Naive B cell (primary cell): ENCODE results near the gene KLHL35. TPM values are rescaled to one million over a fixed set of nuclear protein-coding genes. Genes with fewer than 3 reads are reported as not detected.

Experiments
- ATAC-seq, 2 donors: fragments of 150-1000 bp; cut with Tn5 transposase; 2 replicates each; pipeline ENCODE4 v1.10.0; 2021; ENCODE audit warnings: low read depth in 2 of 2, mild to moderate bottlenecking in 2 of 2, moderate library complexity in 2 of 2
- DNase-seq: peaks from one replicate; pipeline ENCODE4 v3.0.0; 2022
- H3K27ac Mint-ChIP-seq, 6 donors: one replicate each; pipeline ENCODE4 v1.8.0; 2020 to 2022; ENCODE audit warnings: mild to moderate bottlenecking in 6 of 6, mixed read lengths in 6 of 6, moderate library complexity in 5 of 6, inconsistent platforms in 2 of 6
- H3K27me3 Mint-ChIP-seq, 3 donors: one replicate each; pipeline ENCODE4 v1.8.0; 2021 to 2022; ENCODE audit warnings: mixed read lengths in 3 of 3, mild to moderate bottlenecking in 1 of 3
- H3K36me3 Mint-ChIP-seq, 2 donors: one replicate each; pipeline ENCODE4 v1.8.0; 2020 to 2022; ENCODE audit warnings: mixed read lengths in 2 of 2, inconsistent platforms in 1 of 2, mild to moderate bottlenecking in 1 of 2
- H3K4me1 Mint-ChIP-seq, 3 donors: one replicate each; pipeline ENCODE4 v1.8.0; 2020 to 2022; ENCODE audit warnings: mixed read lengths in 3 of 3, inconsistent platforms in 1 of 3, mild to moderate bottlenecking in 1 of 3, moderate library complexity in 1 of 3
- H3K4me3 Mint-ChIP-seq, 8 donors: one replicate each; pipeline ENCODE4 v1.8.0; 2020 to 2022; ENCODE audit warnings: mild to moderate bottlenecking in 8 of 8, mixed read lengths in 8 of 8, moderate library complexity in 8 of 8, inconsistent platforms in 2 of 8
- H3K9me3 Mint-ChIP-seq, 7 donors: one replicate each; pipeline ENCODE4 v1.8.0; 2020 to 2022; ENCODE audit warnings: mixed read lengths in 7 of 7, mild to moderate bottlenecking in 5 of 7, inconsistent platforms in 2 of 7, moderate library complexity in 1 of 7
- polyA plus RNA-seq, 6 donors: library from polyadenylated mRNA; unstranded; fragments of 300-500 nt; fragmentation: Illumina TruSeq; gene quantifications; one replicate each; pipeline ENCODE4 v1.2.3, GENCODE V29; 2021; ENCODE audit warnings: low read depth in 6 of 6

The KLHL35 gene
- polyA plus RNA-seq, 6 donors from 2014 or later, result 0.48 to 0.74 TPM; not detected in 4

DNA sequence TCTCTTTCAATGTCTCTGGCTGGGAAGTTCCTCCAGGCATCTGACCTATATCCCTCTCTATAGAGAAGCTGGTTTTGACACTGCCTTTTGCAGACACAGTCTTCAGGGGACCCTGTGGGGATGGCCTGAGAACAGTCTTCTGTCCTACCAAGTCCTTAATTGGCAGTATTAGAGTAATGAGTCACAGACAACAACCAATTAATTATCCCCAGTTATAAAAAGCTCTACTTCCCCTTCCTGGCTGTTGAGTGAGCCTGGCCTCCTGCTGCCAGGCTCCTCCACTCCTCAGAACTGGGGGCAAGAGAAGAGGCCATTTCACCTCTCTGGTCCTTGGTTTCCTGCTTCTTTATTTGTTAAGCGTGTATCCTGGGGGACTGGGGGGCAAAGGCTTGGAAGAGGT, 41.2 kb upstream of the KLHL35 start:
- Mint-ChIP-seq H3K27me3 (peaks cover 0 to 4% (median 0%) of the 10 kb centered on the region in 3 donors), H3K36me3 (no peaks in the 10 kb centered on the region), H3K4me1 (peaks cover 8 to 20% (median 13%) of the 10 kb centered on the region in 3 donors), H3K4me3 (no peak overlapping the region), H3K27ac (no peak overlapping the region), H3K9me3 (no peaks in the 10 kb centered on the region)
- no peak for DNase-seq
- no peak for ATAC-seq

DNA sequence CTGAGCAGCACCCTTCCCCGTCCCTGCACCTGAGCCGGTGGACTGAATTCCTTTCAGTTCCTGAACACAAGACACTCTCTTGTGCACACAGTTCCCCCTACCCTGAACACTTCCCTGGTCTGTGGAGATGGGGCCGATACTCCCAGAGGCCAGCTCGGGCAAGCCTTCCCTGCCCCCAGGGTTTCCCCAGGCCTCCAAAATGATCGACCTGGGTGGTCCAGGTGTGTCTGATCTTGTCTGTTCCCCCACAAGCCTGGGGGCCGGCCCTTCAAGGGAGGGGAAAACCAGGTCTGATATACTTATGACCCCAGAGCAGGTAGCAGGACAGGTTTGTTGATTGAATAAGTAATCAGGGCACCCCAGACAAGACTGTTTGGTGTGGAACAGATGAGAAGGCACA, 40.7 kb upstream of the KLHL35 start:
- peaks cover 8 to 20% (median 13%) of the 10 kb centered on the region in 3 donors for H3K4me1 Mint-ChIP-seq
- no peak for DNase-seq
- no peaks in the 10 kb centered on the region for H3K36me3 Mint-ChIP-seq
- ATAC-seq, result no peak
- H3K27me3 Mint-ChIP-seq, result peaks cover 0 to 4% (median 0%) of the 10 kb centered on the region in 3 donors
- no peak overlapping the region for H3K4me3 Mint-ChIP-seq
- H3K9me3 Mint-ChIP-seq, result no peaks in the 10 kb centered on the region
- H3K27ac Mint-ChIP-seq, result peak overlapping the region in 1 of 6 donors; percentile 22

DNA sequence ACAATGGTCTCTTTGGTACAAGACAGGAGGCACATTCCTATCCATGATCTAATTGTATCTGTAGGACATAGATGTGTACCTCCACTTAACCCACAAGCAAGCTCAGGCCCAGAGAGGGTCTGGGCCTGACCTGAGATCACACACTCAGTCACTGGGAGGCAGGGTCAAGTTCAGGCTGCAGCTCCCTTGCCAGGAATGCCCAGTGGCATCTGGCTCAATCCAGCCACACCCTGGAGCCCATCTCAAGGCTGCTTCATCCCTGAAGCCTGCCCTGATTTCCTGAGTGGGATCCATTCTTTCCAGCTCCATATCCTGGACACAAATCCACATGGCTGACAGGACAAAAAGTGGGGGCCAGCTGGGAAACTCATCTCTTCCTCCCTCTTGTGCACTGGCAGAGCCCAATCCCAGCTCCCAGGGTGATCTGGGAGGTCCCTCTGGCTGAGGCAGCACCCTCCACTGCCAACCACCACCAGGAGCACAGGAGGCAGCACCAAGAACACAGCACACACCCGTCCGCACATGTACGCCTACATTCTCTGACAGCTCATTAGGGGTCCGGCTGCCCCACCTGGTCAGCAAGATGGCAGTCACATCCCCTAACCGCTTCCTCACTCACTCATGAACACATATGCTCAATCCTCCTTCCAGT, 39.2 kb upstream of the KLHL35 start:
- Mint-ChIP-seq H3K4me1 (peaks cover 8 to 20% (median 13%) of the 10 kb centered on the region in 3 donors), H3K27ac (no peak overlapping the region), H3K36me3 (no peaks in the 10 kb centered on the region), H3K9me3 (no peaks in the 10 kb centered on the region), H3K4me3 (no peak overlapping the region), H3K27me3 (peaks cover 0 to 4% (median 0%) of the 10 kb centered on the region in 3 donors)
- no peak for DNase-seq
- ATAC-seq, result no peak

DNA sequence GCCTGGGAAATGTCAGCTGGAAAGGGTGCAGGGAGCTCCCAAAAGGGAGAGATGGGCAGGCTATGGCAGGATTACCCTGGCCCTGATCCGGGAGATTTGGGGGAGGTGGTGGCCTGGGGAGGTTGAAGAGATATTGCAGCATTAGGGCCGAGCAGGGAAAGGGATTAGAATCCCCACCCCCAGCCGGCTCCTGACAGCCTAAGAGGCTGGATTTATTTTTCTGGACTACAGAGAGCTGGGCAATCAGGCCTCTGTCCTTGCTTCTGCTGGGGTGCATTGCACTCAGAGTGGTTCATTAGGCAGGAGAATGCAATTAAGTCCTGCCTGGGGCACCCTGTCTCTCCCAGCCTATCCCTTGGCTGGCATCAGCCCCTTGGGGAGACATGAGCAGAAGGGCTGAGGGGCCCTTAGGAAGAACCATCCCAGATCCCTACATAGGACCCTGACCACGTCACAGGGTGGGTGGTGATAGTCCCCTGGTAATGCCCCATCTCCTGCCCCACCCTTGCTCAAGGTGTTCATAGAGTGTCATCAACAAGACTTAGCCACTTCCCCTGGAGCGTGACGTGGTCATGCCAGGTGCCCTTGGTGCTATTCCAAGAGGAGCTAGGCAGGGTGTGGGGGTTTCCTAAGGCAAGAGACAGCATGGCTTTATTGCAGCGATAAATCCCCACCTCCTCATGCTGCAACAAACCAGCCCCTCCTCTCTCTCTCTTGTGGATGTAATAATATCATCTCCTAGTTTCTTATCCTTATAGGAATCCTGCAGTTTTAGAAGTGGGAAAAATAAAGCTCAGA, 38.4 kb upstream of the KLHL35 start:
- peaks cover 0 to 4% (median 0%) of the 10 kb centered on the region in 3 donors for H3K27me3 Mint-ChIP-seq
- no peaks in the 10 kb centered on the region for H3K9me3 Mint-ChIP-seq
- ATAC-seq (no peak), DNase-seq (no peak)
- H3K36me3 Mint-ChIP-seq, result no peaks in the 10 kb centered on the region
- no peak overlapping the region for H3K4me3 Mint-ChIP-seq
- H3K27ac Mint-ChIP-seq, result no peak overlapping the region
- H3K4me1 Mint-ChIP-seq, result peaks cover 13 to 20% (median 15%) of the 10 kb centered on the region in 3 donors

DNA sequence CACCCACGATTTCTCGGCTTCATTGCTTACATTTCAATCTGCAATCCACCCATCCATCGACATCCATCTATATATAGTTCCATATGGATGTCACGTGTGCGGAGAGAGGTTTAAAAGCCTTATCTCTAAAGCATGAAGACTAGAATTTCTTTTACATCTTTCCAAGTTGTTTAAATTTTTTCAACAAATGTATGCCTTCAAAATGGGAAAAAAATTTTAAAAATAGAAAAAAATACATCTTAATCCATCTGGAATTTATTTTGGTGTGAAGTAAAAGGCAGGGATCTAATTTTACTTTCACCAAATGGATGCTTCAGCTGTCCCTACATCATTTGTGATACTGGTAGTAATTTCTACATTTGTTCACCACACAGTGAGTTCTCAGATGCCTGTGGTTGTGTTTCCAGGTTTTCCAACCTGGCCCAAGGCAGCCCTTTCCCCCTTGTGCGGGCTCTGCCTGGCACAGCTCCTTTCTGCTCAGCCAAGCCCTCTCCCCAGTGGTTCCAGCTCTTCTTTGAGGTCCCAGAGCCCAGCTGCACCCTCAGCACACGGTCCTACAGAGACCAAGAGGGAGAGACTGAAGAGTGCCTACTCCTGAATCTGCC, 37.6 kb upstream of the KLHL35 start:
- no peaks in the 10 kb centered on the region for H3K36me3 Mint-ChIP-seq
- ATAC-seq, result no peak
- H3K4me1 Mint-ChIP-seq, result peaks cover 13 to 15% (median 15%) of the 10 kb centered on the region in 3 donors
- no peak overlapping the region for H3K4me3 Mint-ChIP-seq
- H3K9me3 Mint-ChIP-seq, result no peaks in the 10 kb centered on the region
- no peak overlapping the region for H3K27ac Mint-ChIP-seq
- peaks cover 0 to 4% (median 0%) of the 10 kb centered on the region in 3 donors for H3K27me3 Mint-ChIP-seq
- DNase-seq, result no peak

DNA sequence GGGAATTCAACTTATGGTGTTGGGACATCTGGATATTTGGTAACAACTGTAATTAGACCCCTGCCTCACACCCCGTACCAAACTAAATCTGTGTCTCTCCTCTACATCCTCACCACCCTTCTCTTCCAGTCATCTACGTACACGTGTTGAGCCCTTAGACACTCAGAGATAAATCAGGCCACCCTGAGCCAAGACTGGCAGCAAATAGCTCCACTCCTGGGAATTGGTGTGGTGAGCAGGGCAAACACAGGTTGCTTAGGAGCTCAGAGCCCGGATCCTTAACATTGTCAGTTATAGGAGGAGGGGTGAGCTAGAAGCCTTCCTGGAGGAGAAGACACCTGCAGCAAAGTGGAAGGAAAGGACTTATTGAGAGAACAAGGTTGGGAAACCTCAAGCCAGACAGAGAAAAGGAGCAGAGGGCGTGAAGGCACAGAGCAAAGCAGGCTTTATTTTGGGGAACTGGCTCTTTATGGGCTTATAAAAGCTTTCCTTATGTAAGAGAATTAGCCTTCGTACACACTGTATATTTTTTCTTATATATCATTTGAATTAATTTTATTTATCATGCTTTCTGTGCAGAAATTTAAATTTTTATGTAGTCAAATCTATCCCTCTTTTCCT, 36.9 kb upstream of the KLHL35 start:
- Mint-ChIP-seq H3K36me3 (no peaks in the 10 kb centered on the region), H3K27ac (peak overlapping the region in 2 of 6 donors; percentile 0 to 80), H3K27me3 (peaks cover 0 to 3% (median 0%) of the 10 kb centered on the region in 3 donors), H3K4me1 (peaks cover 6 to 10% (median 8%) of the 10 kb centered on the region in 3 donors), H3K9me3 (no peaks in the 10 kb centered on the region), H3K4me3 (no peak overlapping the region)
- DNase-seq, result no peak
- ATAC-seq, result no peak

DNA sequence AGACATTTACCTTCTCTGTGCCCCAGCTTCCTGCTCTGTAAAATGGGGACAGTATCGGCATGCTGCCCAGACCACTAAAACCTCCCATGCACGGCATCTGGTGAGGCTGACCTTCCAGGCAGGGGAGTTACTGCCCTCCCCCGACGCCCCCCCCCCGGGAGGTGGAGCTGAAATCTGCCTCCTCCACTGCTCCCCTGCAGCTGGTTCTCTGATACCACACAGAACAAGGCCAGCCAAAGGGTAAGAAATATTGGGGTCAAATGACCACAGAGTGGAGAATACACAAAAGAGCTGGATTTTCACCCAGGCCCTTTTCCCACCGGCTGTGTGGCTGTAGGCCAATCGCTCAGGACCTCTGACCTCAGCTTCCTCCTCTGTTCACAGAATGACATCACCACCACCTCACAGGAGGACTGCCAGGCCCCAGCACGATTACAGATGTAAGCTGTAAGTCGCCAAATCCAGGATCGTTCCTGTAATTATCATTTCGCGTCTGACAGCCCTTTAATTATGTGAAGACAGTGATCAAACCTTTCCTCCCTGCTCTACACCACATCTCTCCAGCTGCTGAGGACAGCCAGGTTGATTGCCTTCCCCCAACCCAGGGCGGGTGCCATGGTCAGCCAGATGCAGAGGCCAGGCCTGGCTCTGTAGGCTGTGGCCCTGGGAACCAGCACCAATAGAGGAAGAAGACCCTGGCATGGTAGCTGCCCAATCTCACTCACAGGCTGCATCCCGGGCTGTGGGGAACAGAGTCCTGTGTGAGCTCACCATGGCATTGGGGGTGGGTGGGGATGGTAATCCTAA, 35.7 kb upstream of the KLHL35 start:
- no peak overlapping the region for H3K4me3 Mint-ChIP-seq
- no peaks in the 10 kb centered on the region for H3K27me3 Mint-ChIP-seq
- H3K4me1 Mint-ChIP-seq, result peaks cover 0 to 7% (median 1%) of the 10 kb centered on the region in 3 donors
- H3K27ac Mint-ChIP-seq, result no peak overlapping the region
- DNase-seq (no peak), ATAC-seq (no peak)
- H3K9me3 Mint-ChIP-seq, result no peaks in the 10 kb centered on the region
- H3K36me3 Mint-ChIP-seq, result no peaks in the 10 kb centered on the region

DNA sequence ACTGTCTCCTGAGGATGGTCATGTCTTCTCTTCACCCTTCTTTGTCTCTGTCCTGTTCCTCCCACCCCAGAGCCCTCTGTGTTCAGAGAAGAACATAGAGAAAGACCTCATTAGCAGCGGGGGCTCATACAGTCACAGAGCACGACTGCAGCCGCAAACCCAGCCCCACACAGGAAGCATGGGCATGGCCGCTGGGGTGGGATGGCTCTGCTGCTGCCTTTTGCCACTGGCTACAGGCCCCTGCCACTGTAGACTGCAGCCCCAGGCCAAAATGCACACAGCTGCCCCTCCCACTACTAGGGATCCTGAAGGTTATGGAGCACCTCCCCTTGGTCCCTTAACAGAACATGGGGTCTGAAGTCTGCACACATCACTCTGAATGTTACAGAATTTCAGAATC, 34.9 kb upstream of the KLHL35 start:
- H3K4me1 Mint-ChIP-seq, result peaks cover 0 to 7% (median 1%) of the 10 kb centered on the region in 3 donors
- H3K9me3 Mint-ChIP-seq, result no peaks in the 10 kb centered on the region
- H3K27me3 Mint-ChIP-seq, result no peaks in the 10 kb centered on the region
- DNase-seq (no peak), ATAC-seq (no peak)
- H3K36me3 Mint-ChIP-seq, result no peaks in the 10 kb centered on the region
- H3K4me3 Mint-ChIP-seq, result no peak overlapping the region
- peak overlapping the region in 2 of 6 donors; percentile 16 to 73 for H3K27ac Mint-ChIP-seq

DNA sequence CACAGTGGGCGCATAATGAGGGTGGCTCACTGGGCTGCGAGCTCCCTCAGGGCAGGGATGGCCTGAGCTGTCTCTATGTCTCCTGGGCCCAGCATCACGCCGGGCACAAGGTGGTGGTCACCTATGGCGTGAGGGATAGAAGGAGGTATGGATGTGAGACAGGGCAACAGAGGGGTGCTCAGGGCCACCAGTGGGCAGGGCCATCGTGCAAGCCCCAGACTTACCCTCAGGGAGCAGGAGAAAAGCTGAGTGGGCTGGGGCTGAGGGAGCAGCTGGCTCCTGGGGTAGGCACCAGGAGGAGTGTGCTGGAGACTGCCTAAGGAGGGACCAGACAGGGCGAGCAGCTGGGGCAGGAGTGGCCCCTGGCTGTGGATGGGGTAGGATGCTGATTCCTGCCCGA, 34.3 kb upstream of the KLHL35 start:
- no peak for ATAC-seq
- no peaks in the 10 kb centered on the region for H3K9me3 Mint-ChIP-seq
- no peaks in the 10 kb centered on the region for H3K27me3 Mint-ChIP-seq
- no peak for DNase-seq
- H3K4me3 Mint-ChIP-seq, result no peak overlapping the region
- H3K27ac Mint-ChIP-seq, result no peak overlapping the region
- no peaks in the 10 kb centered on the region for H3K36me3 Mint-ChIP-seq
- H3K4me1 Mint-ChIP-seq, result peaks cover 0 to 7% (median 1%) of the 10 kb centered on the region in 3 donors

DNA sequence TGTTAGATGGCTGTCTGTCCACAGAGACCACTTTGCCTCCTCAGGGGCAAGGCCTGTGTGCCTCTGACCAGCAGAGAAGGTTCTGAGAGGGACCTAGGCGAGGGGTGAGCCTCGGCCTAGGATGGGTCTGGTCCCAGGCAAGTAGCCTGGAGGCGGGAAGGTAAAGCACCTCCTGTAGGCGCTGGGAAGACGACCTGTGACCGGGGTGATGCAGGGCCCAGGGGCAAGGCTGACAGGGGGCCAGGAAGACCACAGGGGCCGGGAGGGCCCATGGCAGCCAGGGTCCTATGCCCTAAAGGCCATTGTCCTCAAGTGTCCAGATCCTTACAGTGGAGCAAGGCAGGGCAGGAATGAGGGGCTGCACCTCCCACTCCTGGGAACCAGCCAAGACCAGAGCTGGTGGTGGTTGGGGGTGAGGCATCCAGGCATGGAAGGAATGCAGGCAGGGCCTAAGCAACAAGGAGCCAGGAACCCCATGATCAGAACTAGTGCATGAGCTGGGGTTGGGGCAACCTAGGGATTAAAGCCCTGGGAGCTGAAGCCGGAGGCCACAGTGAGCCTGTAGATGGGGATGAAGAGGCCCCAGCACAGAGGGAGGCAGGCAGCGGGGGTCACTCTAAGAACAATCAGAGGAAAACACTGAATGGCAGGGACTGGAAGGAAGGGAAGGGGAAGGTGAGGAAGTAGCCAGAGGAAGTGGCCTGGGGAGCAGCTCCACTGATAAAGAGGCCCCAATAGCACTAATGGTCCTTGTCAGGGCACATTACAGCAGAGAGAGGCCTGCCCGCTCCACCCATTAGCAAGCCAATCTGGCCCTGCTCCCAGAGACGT, 32.9 kb upstream of the KLHL35 start:
- H3K27me3 Mint-ChIP-seq, result no peaks in the 10 kb centered on the region
- ATAC-seq (no peak), DNase-seq (no peak)
- H3K27ac Mint-ChIP-seq, result peak overlapping the region in 2 of 6 donors; percentile 76 to 96
- no peak overlapping the region for H3K4me3 Mint-ChIP-seq
- no peaks in the 10 kb centered on the region for H3K36me3 Mint-ChIP-seq
- H3K4me1 Mint-ChIP-seq, result peaks cover 0 to 7% (median 1%) of the 10 kb centered on the region in 3 donors
- H3K9me3 Mint-ChIP-seq, result no peaks in the 10 kb centered on the region

DNA sequence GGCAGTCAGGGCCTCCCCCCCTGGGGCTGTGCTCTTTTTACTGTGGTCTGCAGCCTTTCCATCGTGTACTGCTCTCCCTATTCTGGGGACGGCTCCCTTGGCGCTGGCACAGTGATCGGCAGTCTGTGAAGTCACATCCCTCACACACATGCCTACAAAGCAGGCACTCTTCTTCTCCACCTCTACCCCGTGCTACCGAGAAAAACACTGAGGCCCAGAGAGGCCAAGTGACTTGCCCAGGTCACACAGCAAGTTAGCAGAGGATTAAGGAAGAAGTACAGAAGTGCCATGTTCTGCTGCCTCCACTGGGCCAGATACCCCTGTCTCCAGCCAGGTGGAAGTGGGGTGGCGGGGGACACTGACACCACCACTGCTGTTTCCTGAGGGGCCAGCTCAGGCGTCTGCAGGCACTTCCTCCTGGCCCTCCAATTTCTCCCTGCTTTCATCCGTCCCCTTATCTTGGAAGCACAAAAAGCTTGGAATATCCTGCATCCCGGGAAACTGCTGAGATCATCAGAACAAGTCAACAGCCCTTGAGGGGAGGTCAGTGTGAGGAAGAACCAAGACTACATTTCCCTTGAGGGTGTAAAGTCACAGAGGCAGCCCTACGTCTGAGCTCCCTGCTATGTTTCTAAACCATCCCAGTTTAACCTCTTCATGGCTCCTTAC, 30.2 kb upstream of the KLHL35 start:
- peaks cover 0 to 7% (median 1%) of the 10 kb centered on the region in 3 donors for H3K4me1 Mint-ChIP-seq
- ATAC-seq, result no peak
- H3K27me3 Mint-ChIP-seq, result no peaks in the 10 kb centered on the region
- no peak for DNase-seq
- H3K4me3 Mint-ChIP-seq, result no peak overlapping the region
- H3K36me3 Mint-ChIP-seq, result no peaks in the 10 kb centered on the region
- no peaks in the 10 kb centered on the region for H3K9me3 Mint-ChIP-seq
- H3K27ac Mint-ChIP-seq, result peak overlapping the region in 1 of 6 donors; percentile 56
